ENCODE results near the gene ERGIC2. TPM values are rescaled to one million over a fixed set of nuclear protein-coding genes. Genes with fewer than 3 reads are reported as not detected.

ERGIC2 gene
- total and polyA plus RNA-seq, 8 donors: 19.7 to 66.2 (median 39.6) TPM

GRCh38 chr12:29334937-29335336 lies 46.0 kb downstream of the ERGIC2 start:
- no peak for ATAC-seq
- H3K9me3 ChIP-seq: no peaks in the 10 kb centered on the region
- DNase-seq: no peak
- H3K4me3 ChIP-seq: no peak overlapping the region
- WGBS, 2 donors: 94 to 96% methylated on average over 2 of the region's 2 CpGs
- intact Hi-C loops (cut with DNase I): no loop called here
- no peak for FAIRE-seq
- TF ChIP-seq, protein P1, sequence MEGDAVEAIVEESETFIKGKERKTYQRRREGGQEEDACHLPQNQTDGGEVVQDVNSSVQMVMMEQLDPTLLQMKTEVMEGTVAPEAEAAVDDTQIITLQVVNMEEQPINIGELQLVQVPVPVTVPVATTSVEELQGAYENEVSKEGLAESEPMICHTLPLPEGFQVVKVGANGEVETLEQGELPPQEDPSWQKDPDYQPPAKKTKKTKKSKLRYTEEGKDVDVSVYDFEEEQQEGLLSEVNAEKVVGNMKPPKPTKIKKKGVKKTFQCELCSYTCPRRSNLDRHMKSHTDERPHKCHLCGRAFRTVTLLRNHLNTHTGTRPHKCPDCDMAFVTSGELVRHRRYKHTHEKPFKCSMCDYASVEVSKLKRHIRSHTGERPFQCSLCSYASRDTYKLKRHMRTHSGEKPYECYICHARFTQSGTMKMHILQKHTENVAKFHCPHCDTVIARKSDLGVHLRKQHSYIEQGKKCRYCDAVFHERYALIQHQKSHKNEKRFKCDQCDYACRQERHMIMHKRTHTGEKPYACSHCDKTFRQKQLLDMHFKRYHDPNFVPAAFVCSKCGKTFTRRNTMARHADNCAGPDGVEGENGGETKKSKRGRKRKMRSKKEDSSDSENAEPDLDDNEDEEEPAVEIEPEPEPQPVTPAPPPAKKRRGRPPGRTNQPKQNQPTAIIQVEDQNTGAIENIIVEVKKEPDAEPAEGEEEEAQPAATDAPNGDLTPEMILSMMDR (IDR thresholded peaks at IDR 0.05): no peak
- peaks cover 0 to 11% (median 0%) of the 10 kb centered on the region in 3 donors for H3K36me3 ChIP-seq
- no peak overlapping the region for H3K27ac ChIP-seq
- H3K4me1 ChIP-seq: no peaks in the 10 kb centered on the region
- no peaks in the 10 kb centered on the region for H3K27me3 ChIP-seq

DNA sequence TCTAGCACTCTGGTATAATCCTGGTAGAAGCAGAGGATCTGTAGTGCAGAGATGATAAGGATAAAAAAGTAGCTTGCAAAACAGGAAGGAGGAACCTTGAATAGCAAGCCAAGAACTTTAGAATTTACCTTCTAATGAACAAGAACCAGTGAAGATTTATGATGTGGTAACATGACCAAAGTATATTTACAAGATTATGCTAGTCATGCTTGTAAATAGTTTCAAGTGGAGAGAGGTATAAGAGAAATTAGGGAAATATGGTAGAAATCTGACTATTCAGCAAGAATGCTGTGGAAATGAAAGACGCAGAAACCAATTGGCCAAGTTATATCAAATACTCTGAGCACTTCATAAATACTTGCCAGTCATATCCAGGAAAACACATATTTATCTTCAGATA lies 47.8 kb downstream of the ERGIC2 start:
- no peaks in the 10 kb centered on the region for H3K9me3 ChIP-seq
- ATAC-seq: no peak

DNA sequence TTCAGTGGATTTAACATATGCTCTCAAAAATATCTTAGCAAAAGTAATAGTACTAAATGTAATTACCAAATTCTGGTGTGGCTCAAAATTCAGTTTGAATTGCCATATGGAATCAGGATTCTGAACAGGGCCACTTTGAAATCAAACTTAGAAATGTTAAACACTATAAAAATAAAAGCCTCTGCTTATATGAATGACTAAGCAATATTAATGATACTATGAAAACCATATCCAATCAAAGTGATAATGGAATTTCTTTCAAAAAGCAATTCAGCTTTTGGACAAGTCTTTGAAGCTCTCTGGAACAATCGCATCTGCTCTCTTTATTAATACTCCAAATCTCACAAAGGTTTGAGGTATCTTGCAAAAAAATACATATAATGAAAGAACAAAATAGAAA lies 51.6 kb downstream of the ERGIC2 start:
- intact Hi-C loops (cut with DNase I): no loop called here
- ATAC-seq: no peak
- no peak for DNase-seq
- Histone ChIP-seq H3K4me1 (no peaks in the 10 kb centered on the region), H3K9me3 (no peaks in the 10 kb centered on the region), H3K36me3 (no peaks in the 10 kb centered on the region), H3K27me3 (no peaks in the 10 kb centered on the region), H3K27ac (no peak overlapping the region), H3K4me3 (no peak overlapping the region)
- 92 to 100% methylated on average over 1 of the region's 1 CpG for WGBS, 2 donors
- no peak for FAIRE-seq
- TF ChIP-seq, protein P1 (IDR thresholded peaks at IDR 0.05): no peak

More for the DNA sequence above, 47.8 kb downstream of the ERGIC2 start:
- H3K4me3 ChIP-seq: no peak overlapping the region
- intact Hi-C loops (cut with DNase I): no loop called here
- 0% methylated on average over 1 of the region's 1 CpG for WGBS, 2 donors
- H3K36me3 ChIP-seq: no peaks in the 10 kb centered on the region
- no peaks in the 10 kb centered on the region for H3K4me1 ChIP-seq
- no peaks in the 10 kb centered on the region for H3K27me3 ChIP-seq
- DNase-seq: no peak
- TF ChIP-seq, protein P1 (IDR thresholded peaks at IDR 0.05): no peak
- no peak for FAIRE-seq
- no peak overlapping the region for H3K27ac ChIP-seq

DNA sequence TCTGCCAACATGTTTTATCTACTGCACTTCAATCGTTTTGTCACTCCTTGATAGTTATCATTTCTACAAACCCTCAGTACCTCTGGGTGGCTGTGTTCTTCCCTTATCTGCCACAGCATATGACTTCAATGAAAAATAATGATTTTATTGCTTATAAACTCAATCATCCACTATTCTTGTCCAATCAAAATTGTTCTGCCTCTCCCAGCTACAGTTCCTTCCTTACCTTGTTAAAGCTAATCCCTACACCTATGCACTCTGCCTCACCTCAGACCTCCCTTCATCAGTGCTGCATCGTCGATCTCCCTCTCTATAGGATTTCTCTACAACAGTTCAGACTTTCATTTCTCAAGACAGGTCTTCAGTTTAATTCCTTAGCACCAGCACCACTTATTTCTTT lies 58.8 kb downstream of the ERGIC2 start:
- Histone ChIP-seq H3K4me3 (no peak overlapping the region), H3K4me1 (no peaks in the 10 kb centered on the region), H3K36me3 (no peaks in the 10 kb centered on the region), H3K27ac (no peak overlapping the region), H3K27me3 (no peaks in the 10 kb centered on the region), H3K9me3 (no peaks in the 10 kb centered on the region)
- DNase-seq (no peak), ATAC-seq (no peak), FAIRE-seq (no peak)
- intact Hi-C loops (cut with DNase I): no loop called here
- 76 to 78% methylated on average over 3 of the region's 3 CpGs for WGBS, 2 donors
- TF ChIP-seq, protein P1 (IDR thresholded peaks at IDR 0.05): no peak

DNA sequence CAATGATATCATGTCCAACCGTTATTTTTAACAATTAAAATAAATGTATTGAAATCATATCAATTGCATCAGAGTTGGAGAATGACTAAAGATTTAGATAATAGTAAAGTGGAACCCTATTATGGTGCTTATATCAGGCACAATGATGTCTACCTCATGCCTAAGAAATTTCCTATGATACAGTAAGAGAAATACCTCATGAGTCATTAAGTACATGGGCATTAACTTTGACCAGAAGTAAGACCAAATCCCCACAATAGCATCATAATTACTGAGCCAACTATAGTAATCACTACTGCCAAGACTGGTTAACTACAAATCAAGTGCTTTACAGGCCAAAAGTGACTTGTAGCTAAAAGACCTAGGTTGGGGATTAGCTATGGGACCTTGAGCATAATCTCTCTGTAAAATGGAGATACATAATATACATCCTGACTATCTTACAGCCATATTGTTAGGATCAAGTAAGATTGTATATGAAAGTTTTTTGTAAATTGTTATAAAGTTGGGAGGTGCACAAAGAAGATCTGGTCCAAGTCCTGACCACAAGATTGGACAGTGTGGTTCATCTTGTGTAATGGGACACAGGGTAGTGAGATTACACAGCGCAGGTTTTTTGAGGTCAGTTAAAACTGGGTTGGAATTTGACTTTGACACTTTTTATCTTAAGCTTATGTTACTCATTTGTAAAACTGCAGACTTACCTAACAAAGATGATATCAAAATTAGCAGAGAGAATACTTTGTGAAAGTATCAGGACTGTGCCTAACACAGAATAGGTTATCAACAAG lies 60.5 kb downstream of the ERGIC2 start:
- no peak for ATAC-seq
- FAIRE-seq: no peak

More for the DNA sequence above, 60.5 kb downstream of the ERGIC2 start:
- H3K36me3 ChIP-seq: no peaks in the 10 kb centered on the region
- H3K4me3 ChIP-seq: no peak overlapping the region
- H3K27ac ChIP-seq: no peak overlapping the region
- 83 to 84% methylated on average over 2 of the region's 2 CpGs for WGBS, 2 donors
- intact Hi-C loops (cut with DNase I): no loop called here
- H3K4me1 ChIP-seq: no peaks in the 10 kb centered on the region
- no peaks in the 10 kb centered on the region for H3K27me3 ChIP-seq
- H3K9me3 ChIP-seq: no peaks in the 10 kb centered on the region
- TF ChIP-seq, protein P1 (IDR thresholded peaks at IDR 0.05): no peak
- DNase-seq: no peak

Measured in pancreas (tissue), 10 donors.